WERI-Rb-1 (cell line): ENCODE measurements around the gene WDR27.

ENCODE experiments used
- DNase-seq: peaks from one replicate; pipeline ENCODE4 v3.0.0-alpha.2; 2020
- H3K27ac ChIP-seq: fragments of 250-450 bp; sonication (Bioruptor Pico); 2 replicates; pipeline ENCODE4 v1.5.1; 2020; ENCODE audit warnings: mild to moderate bottlenecking, moderate library complexity
- H3K27me3 ChIP-seq: fragments of 250-450 bp; sonication (Bioruptor Pico); 2 replicates; pipeline ENCODE4 v1.5.1; 2021; ENCODE audit warnings: mild to moderate bottlenecking, low read depth, moderate library complexity; ENCODE audit not compliant: insufficient read depth, severe bottlenecking
- H3K36me3 ChIP-seq: fragments of 250-450 bp; sonication (Bioruptor Pico); 2 replicates; pipeline ENCODE4 v1.5.1; 2020; ENCODE audit warnings: mild to moderate bottlenecking, moderate library complexity
- H3K4me3 ChIP-seq: 2 replicates; pipeline ENCODE4 v1.5.1; 2011; ENCODE audit warnings: low read depth, mild to moderate bottlenecking, control low read depth, low read length
- H3K9me3 ChIP-seq: fragments of 250-450 bp; sonication (Bioruptor Pico); 2 replicates; pipeline ENCODE4 v1.5.1; 2021; ENCODE audit warnings: mild to moderate bottlenecking, moderate library complexity; ENCODE audit not compliant: severe bottlenecking
- TF ChIP-seq, protein P1 (sequence below): IDR thresholded peaks from 2 replicates; pipeline ENCODE4 v1.5.1; 2011; ENCODE audit warnings: low read depth, mild to moderate bottlenecking, control low read depth, inconsistent platforms, low read length

The WDR27 gene

GRCh38 chr6:169555971-169556617 is 145.7 kb downstream of the WDR27 start:
- DNase-seq = no peak
- H3K4me3 ChIP-seq = no peak overlapping the region
- H3K27ac ChIP-seq = no peak overlapping the region
- H3K36me3 ChIP-seq = no peaks in the 10 kb centered on the region
- TF ChIP-seq, protein P1, sequence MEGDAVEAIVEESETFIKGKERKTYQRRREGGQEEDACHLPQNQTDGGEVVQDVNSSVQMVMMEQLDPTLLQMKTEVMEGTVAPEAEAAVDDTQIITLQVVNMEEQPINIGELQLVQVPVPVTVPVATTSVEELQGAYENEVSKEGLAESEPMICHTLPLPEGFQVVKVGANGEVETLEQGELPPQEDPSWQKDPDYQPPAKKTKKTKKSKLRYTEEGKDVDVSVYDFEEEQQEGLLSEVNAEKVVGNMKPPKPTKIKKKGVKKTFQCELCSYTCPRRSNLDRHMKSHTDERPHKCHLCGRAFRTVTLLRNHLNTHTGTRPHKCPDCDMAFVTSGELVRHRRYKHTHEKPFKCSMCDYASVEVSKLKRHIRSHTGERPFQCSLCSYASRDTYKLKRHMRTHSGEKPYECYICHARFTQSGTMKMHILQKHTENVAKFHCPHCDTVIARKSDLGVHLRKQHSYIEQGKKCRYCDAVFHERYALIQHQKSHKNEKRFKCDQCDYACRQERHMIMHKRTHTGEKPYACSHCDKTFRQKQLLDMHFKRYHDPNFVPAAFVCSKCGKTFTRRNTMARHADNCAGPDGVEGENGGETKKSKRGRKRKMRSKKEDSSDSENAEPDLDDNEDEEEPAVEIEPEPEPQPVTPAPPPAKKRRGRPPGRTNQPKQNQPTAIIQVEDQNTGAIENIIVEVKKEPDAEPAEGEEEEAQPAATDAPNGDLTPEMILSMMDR = no peak
- H3K27me3 ChIP-seq = no peaks in the 10 kb centered on the region
- no peaks in the 10 kb centered on the region for H3K9me3 ChIP-seq

- DNase-seq = no peak
- TF ChIP-seq, protein P1 = no peak
- no peak overlapping the region for H3K27ac ChIP-seq
Observed at GRCh38 chr6:169545982-169546381, 155.8 kb downstream of the WDR27 start.

GRCh38 chr6:169543704-169544103 is 158.1 kb downstream of the WDR27 start:
- Histone ChIP-seq H3K9me3 (no peaks in the 10 kb centered on the region), H3K36me3 (no peaks in the 10 kb centered on the region), H3K27me3 (no peaks in the 10 kb centered on the region), H3K4me3 (no peak overlapping the region), H3K27ac (no peak overlapping the region)
- no peak for DNase-seq
- TF ChIP-seq, protein P1 = no peak

More at GRCh38 chr6:169545982-169546381, 155.8 kb downstream of the WDR27 start:
- H3K27me3 ChIP-seq = no peaks in the 10 kb centered on the region
- H3K4me3 ChIP-seq = no peak overlapping the region
- H3K36me3 ChIP-seq = no peaks in the 10 kb centered on the region
- no peaks in the 10 kb centered on the region for H3K9me3 ChIP-seq

DNA sequence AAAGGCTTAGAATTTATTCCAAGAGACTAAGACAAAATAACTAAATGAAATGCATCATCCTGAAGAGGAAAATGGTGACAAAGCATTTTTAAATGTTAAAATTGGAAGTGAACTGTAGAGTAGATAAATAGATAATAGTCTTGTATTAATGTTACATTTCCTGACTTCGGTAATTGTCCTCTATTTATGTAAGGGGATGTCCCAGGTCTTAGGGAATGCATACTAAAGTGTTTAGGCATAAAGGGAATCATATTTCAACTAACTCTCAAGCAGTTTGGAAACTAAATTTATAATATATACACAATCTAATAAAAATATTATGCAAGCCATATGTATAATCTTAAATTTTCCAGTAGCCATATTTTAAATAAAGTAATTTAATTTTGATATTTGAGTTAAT is 159.3 kb downstream of the WDR27 start:
- Histone ChIP-seq H3K27me3 (no peaks in the 10 kb centered on the region), H3K36me3 (no peaks in the 10 kb centered on the region), H3K27ac (no peak overlapping the region), H3K9me3 (no peaks in the 10 kb centered on the region), H3K4me3 (no peak overlapping the region)
- no peak for DNase-seq
- TF ChIP-seq, protein P1 = no peak

GRCh38 chr6:169539176-169539897 is 162.5 kb downstream of the WDR27 start:
- H3K4me3 ChIP-seq = no peak overlapping the region
- H3K9me3 ChIP-seq = no peaks in the 10 kb centered on the region
- TF ChIP-seq, protein P1 = no peak
- no peak for DNase-seq
- no peak overlapping the region for H3K27ac ChIP-seq
- no peaks in the 10 kb centered on the region for H3K36me3 ChIP-seq
- H3K27me3 ChIP-seq = no peaks in the 10 kb centered on the region
